Measurements from ENCODE around the gene SYK. TPM values are rescaled to one million over a fixed set of nuclear protein-coding genes. Genes with fewer than 3 reads are reported as not detected.

Gene SYK
- total RNA-seq, 1 donor from 2014 or later, result 15.0 TPM

DNA sequence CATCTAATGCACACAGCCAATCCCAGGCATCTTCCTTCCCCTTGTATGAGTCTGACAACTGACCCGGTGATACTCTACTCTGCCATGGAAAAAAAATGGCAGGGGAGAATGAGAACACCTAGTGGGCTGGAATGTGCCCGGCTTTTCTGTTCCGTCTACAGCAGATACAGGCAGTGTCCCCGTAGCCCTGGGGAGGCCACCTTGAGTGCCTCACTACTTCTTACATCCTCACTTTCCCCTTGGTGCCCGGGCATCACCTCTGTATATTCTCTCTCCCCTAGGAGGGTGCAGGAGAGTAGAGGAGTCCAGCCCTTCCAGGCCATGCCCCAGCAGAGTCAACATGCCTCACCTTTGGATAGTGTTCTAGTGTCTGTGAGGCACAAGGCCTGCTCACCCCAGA, 56.2 kb downstream of the SYK start:
- Histone ChIP-seq H3K36me3 (ENCODE audit: control insufficient read depth, insufficient read depth, low read length) (no peaks in the 10 kb centered on the region), H3K4me3 (ENCODE audit: low read depth, low read length) (no peak overlapping the region), H3K27me3 (ENCODE audit: control insufficient read depth, insufficient read depth, low read length) (no peaks in the 10 kb centered on the region)
- no peak for DNase-seq (ENCODE audit: low read depth)
- TF ChIP-seq CTCF (IDR thresholded peaks at IDR 0.05; ENCODE audit: insufficient read depth, low read length, poor library complexity, severe bottlenecking), result no peak

GRCh38 chr9:90858457-90858901, 56.9 kb downstream of the SYK start:
- H3K36me3 ChIP-seq (ENCODE audit: control insufficient read depth, insufficient read depth, low read length), result no peaks in the 10 kb centered on the region
- TF ChIP-seq CTCF (IDR thresholded peaks at IDR 0.05; ENCODE audit: insufficient read depth, low read length, poor library complexity, severe bottlenecking), result no peak
- no peak for DNase-seq (ENCODE audit: low read depth)
- H3K27me3 ChIP-seq (ENCODE audit: control insufficient read depth, insufficient read depth, low read length), result no peaks in the 10 kb centered on the region
- no peak overlapping the region for H3K4me3 ChIP-seq (ENCODE audit: low read depth, low read length)

GRCh38 chr9:90860382-90860781, 58.8 kb downstream of the SYK start:
- TF ChIP-seq CTCF (IDR thresholded peaks at IDR 0.05; ENCODE audit: insufficient read depth, low read length, poor library complexity, severe bottlenecking), result no peak

GRCh38 chr9:90860826-90861225, 59.2 kb downstream of the SYK start:
- no peak for DNase-seq (ENCODE audit: low read depth)
- H3K4me3 ChIP-seq (ENCODE audit: low read depth, low read length), result no peak overlapping the region
- no peak for TF ChIP-seq CTCF (IDR thresholded peaks at IDR 0.05; ENCODE audit: insufficient read depth, low read length, poor library complexity, severe bottlenecking)

More at GRCh38 chr9:90860382-90860781, 58.8 kb downstream of the SYK start:
- Histone ChIP-seq H3K4me3 (ENCODE audit: low read depth, low read length) (no peak overlapping the region), H3K27me3 (ENCODE audit: control insufficient read depth, insufficient read depth, low read length) (no peaks in the 10 kb centered on the region), H3K36me3 (ENCODE audit: control insufficient read depth, insufficient read depth, low read length) (no peaks in the 10 kb centered on the region)
- no peak for DNase-seq (ENCODE audit: low read depth)

GRCh38 chr9:90861380-90861779, 59.8 kb downstream of the SYK start:
- TF ChIP-seq CTCF (IDR thresholded peaks at IDR 0.05; ENCODE audit: insufficient read depth, low read length, poor library complexity, severe bottlenecking), result no peak
- Histone ChIP-seq H3K36me3 (ENCODE audit: control insufficient read depth, insufficient read depth, low read length) (no peaks in the 10 kb centered on the region), H3K27me3 (ENCODE audit: control insufficient read depth, insufficient read depth, low read length) (no peaks in the 10 kb centered on the region), H3K4me3 (ENCODE audit: low read depth, low read length) (no peak overlapping the region)
- DNase-seq (ENCODE audit: low read depth), result no peak

More at GRCh38 chr9:90860826-90861225, 59.2 kb downstream of the SYK start:
- Histone ChIP-seq H3K27me3 (ENCODE audit: control insufficient read depth, insufficient read depth, low read length) (no peaks in the 10 kb centered on the region), H3K36me3 (ENCODE audit: control insufficient read depth, insufficient read depth, low read length) (no peaks in the 10 kb centered on the region)

Measured in kidney epithelial cell (primary cell).